Measurements from ENCODE around the gene CASP3. TPM values are rescaled to one million over a fixed set of nuclear protein-coding genes. Genes with fewer than 3 reads are reported as not detected.
"Not testable (repeated sequence)": the region's sequence is repeated elsewhere in the genome, so short reads cannot be mapped to it uniquely, and the experiment has no call there.

CASP3 gene
- total RNA-seq, 1 experiment from 2014 or later = 13.2 TPM

DNA sequence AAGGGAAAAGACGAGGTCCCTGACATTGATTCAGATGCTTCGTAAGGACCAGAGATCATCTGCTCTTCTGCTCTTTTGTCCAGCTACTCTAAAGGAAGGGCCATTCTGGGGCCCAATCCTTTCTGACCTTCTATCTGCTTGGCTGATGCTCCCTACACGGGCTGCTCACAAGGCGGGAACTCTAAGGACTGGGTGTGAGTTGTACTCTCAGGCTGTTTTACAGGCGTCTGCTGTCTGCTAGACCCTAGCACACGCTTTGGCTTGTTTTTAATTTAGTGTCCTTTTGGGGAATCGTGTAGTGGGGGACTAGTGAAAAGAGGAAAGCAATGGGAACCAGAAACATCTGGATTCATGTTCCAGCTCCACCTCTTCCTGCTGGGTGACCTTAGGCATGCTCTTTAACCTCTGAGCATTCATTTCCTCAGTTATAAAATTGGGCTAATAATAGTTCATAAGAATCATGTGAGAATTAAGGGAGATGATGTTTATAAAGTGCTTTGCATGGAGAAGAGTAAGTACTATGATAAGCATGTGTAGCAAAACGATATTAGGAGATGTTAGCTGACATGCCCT lies 53.1 kb downstream of the CASP3 start:
- Histone ChIP-seq H3K9ac (ENCODE audit: low read length) (no peak overlapping the region), H3K79me2 (ENCODE audit: low read length) (no peaks in the 10 kb centered on the region), H3F3A (ENCODE audit: low read length, unreplicated experiment) (no peaks in the 10 kb centered on the region), H3K4me2 (ENCODE audit: low read length) (no peak overlapping the region), H4K20me1 (ENCODE audit: low read length) (no peaks in the 10 kb centered on the region), H3K27ac (ENCODE audit: low read length) (no peak overlapping the region), H2AFZ (ENCODE audit: low read length) (no peak overlapping the region), H3K36me3 (ENCODE audit: low read depth, low read length) (no peaks in the 10 kb centered on the region), H3K27me3 (ENCODE audit: low read length) (no peaks in the 10 kb centered on the region), H3K4me3 (ENCODE audit: low read length) (no peak overlapping the region), H3K4me1 (ENCODE audit: insufficient read depth, low read length) (no peaks in the 10 kb centered on the region), H3K9me3 (ENCODE audit: low read length) (no peaks in the 10 kb centered on the region), H3K9me2 (replicated peaks; ENCODE audit: low read length) (no peaks in the 10 kb centered on the region)
- intact Hi-C loops (cut with micrococcal nuclease) = no loop called here
- DNase-seq (no peak), ATAC-seq (no peak)
- CTCF ChIA-PET = no interaction called here
- no TSS peak for BruUV-seq (replicated peaks)
- no peak for TF ChIP-seq EZH2phosphoT487 (IDR thresholded peaks at IDR 0.05; ENCODE audit: borderline replicate concordance, low read length)
- POLR2A ChIA-PET (ENCODE audit: unreplicated experiment) = no interaction called here

DNA sequence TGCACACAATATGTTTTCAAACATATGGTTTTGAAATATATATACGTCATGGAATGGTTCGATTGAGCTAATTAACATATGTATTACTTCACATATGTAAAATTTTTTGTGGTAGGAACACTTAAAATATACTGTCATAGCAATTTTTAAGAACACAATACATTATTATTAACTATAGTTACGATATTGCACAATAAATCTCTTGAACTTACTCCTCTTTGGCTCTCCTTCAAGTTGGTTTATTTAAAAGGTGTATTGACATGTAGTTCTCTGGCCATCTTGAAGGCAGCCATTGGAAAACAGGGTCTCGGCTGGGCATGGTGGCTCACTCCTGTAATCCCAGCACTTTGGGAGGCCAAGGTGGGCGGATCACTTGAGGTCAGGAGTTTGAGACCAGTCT lies 53.8 kb downstream of the CASP3 start:
- no peak overlapping the region for H3K9ac ChIP-seq (ENCODE audit: low read length)
- no TSS peak for BruUV-seq (replicated peaks)
- ATAC-seq (no peak), DNase-seq (no peak)
- no peaks in the 10 kb centered on the region for H3K4me1 ChIP-seq (ENCODE audit: insufficient read depth, low read length)
- ChIA-PET POLR2A (ENCODE audit: unreplicated experiment) (no interaction called here), CTCF (no interaction called here)
- no peaks in the 10 kb centered on the region for H3K9me3 ChIP-seq (ENCODE audit: low read length)
- H2AFZ ChIP-seq (ENCODE audit: low read length) = no peak overlapping the region
- H3K27ac ChIP-seq (ENCODE audit: low read length) = no peak overlapping the region
- no peak overlapping the region for H3K4me3 ChIP-seq (ENCODE audit: low read length)
- no peaks in the 10 kb centered on the region for H3K9me2 ChIP-seq (replicated peaks; ENCODE audit: low read length)
- TF ChIP-seq EZH2phosphoT487 (IDR thresholded peaks at IDR 0.05; ENCODE audit: borderline replicate concordance, low read length) = no peak
- TF ChIP-seq, protein P1, sequence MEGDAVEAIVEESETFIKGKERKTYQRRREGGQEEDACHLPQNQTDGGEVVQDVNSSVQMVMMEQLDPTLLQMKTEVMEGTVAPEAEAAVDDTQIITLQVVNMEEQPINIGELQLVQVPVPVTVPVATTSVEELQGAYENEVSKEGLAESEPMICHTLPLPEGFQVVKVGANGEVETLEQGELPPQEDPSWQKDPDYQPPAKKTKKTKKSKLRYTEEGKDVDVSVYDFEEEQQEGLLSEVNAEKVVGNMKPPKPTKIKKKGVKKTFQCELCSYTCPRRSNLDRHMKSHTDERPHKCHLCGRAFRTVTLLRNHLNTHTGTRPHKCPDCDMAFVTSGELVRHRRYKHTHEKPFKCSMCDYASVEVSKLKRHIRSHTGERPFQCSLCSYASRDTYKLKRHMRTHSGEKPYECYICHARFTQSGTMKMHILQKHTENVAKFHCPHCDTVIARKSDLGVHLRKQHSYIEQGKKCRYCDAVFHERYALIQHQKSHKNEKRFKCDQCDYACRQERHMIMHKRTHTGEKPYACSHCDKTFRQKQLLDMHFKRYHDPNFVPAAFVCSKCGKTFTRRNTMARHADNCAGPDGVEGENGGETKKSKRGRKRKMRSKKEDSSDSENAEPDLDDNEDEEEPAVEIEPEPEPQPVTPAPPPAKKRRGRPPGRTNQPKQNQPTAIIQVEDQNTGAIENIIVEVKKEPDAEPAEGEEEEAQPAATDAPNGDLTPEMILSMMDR (conservative IDR thresholded peaks at IDR 0.05; ENCODE audit: low read depth, low read length) = no peak
- H3K79me2 ChIP-seq (ENCODE audit: low read length) = no peaks in the 10 kb centered on the region
- no peaks in the 10 kb centered on the region for H4K20me1 ChIP-seq (ENCODE audit: low read length)
- intact Hi-C loops (cut with micrococcal nuclease) = no loop called here
- no peaks in the 10 kb centered on the region for H3K36me3 ChIP-seq (ENCODE audit: low read depth, low read length)
- H3K4me2 ChIP-seq (ENCODE audit: low read length) = no peak overlapping the region
- H3F3A ChIP-seq (ENCODE audit: low read length, unreplicated experiment) = no peaks in the 10 kb centered on the region
- no peaks in the 10 kb centered on the region for H3K27me3 ChIP-seq (ENCODE audit: low read length)

DNA sequence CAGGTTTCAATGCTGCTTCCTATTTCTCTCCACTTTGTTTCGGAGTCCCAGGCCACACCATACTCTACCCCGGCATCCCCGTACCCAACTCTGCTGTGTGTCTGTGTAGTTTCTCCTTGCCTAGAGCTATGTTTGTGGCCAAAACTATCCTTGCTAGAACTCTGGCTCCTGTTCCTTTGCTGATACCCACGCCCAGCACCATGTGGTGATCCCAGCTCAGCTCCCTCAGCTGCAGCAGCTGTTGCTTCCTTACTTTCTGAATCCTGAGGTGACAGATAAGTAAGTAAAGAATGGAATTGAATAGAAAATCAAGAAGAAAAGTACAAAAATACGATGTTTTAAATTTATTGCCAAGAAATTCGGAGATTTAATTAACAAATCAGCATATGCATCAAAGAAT lies 55.8 kb downstream of the CASP3 start:
- H3K9me2 ChIP-seq (replicated peaks; ENCODE audit: low read length) = no peaks in the 10 kb centered on the region

DNA sequence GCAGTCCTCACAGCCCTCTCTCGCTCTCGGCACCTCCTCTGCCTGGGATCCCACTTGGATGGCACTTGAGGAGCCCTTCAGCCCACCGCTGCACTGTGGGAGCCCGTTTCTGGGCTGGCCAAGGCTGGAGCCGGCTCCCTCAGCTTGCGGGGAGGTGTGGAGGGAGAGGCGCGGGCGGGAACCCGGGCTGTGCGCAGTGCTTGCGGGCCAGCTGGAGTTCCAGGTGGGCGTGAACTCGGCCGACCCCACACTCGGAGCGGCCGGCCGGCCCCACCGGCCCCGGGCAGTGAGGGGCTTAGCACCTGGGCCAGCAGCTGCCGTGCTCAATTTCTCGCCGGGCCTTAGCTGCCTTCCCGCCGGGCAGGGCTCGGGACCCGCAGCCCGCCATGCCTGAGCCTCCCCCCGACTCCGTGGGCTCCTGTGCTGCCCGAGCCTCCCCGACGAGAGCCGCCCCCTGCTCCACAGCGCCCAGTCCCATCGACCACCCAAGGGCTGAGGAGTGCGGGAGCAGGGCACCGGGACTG lies 57.4 kb downstream of the CASP3 start:
- DNase-seq; H3K4me2 ChIP-seq (ENCODE audit: low read length); H3K4me1 ChIP-seq (ENCODE audit: insufficient read depth, low read length); H3K27ac ChIP-seq (ENCODE audit: low read length); H3K27me3 ChIP-seq (ENCODE audit: low read length); intact Hi-C loops (cut with micrococcal nuclease); H3K9me2 ChIP-seq (replicated peaks; ENCODE audit: low read length); CTCF ChIA-PET; H3K9ac ChIP-seq (ENCODE audit: low read length); H3K4me3 ChIP-seq (ENCODE audit: low read length); BruUV-seq (replicated peaks); H3K36me3 ChIP-seq (ENCODE audit: low read depth, low read length); ATAC-seq; H4K20me1 ChIP-seq (ENCODE audit: low read length); POLR2A ChIA-PET (ENCODE audit: unreplicated experiment); H3F3A ChIP-seq (ENCODE audit: low read length, unreplicated experiment); H3K79me2 ChIP-seq (ENCODE audit: low read length); H3K9me3 ChIP-seq (ENCODE audit: low read length); H2AFZ ChIP-seq (ENCODE audit: low read length): not testable (repeated sequence)

More for the DNA sequence above, 55.8 kb downstream of the CASP3 start:
- Histone ChIP-seq H3K27ac (ENCODE audit: low read length) (no peak overlapping the region), H3K79me2 (ENCODE audit: low read length) (no peaks in the 10 kb centered on the region), H3K27me3 (ENCODE audit: low read length) (no peaks in the 10 kb centered on the region), H3K9ac (ENCODE audit: low read length) (no peak overlapping the region), H3K4me3 (ENCODE audit: low read length) (no peak overlapping the region), H3K4me2 (ENCODE audit: low read length) (no peak overlapping the region), H3K4me1 (ENCODE audit: insufficient read depth, low read length) (no peaks in the 10 kb centered on the region), H3K36me3 (ENCODE audit: low read depth, low read length) (no peaks in the 10 kb centered on the region), H3F3A (ENCODE audit: low read length, unreplicated experiment) (no peaks in the 10 kb centered on the region), H2AFZ (ENCODE audit: low read length) (no peak overlapping the region), H4K20me1 (ENCODE audit: low read length) (no peaks in the 10 kb centered on the region), H3K9me3 (ENCODE audit: low read length) (no peaks in the 10 kb centered on the region)
- CTCF ChIA-PET = no interaction called here
- TF ChIP-seq EZH2phosphoT487 (IDR thresholded peaks at IDR 0.05; ENCODE audit: borderline replicate concordance, low read length) = no peak
- TF ChIP-seq EZH2 (IDR thresholded peaks at IDR 0.05; ENCODE audit: low read length, unreplicated experiment) = no peak
- TF ChIP-seq, protein P1 (conservative IDR thresholded peaks at IDR 0.05; ENCODE audit: low read depth, low read length) = no peak
- DNase-seq (no peak), ATAC-seq (no peak)
- BruUV-seq (replicated peaks) = no TSS peak
- POLR2A ChIA-PET (ENCODE audit: unreplicated experiment) = no interaction called here
- intact Hi-C loops (cut with micrococcal nuclease) = no loop called here
